Femur (tissue), 1 donor: ENCODE measurements around the gene CPS1.

Source experiments
- DNase-seq: peaks from one replicate; pipeline ENCODE4 v3.0.0-alpha.2; 2017

Gene CPS1

GRCh38 chr2:210707900-210708299 lies 151.5 kb downstream of the CPS1 start:
- DNase-seq: no peak

GRCh38 chr2:210713122-210713521 lies 156.7 kb downstream of the CPS1 start:
- DNase-seq: no peak

- no peak for DNase-seq
Observed at GRCh38 chr2:210715560-210716082, 159.2 kb downstream of the CPS1 start.

- DNase-seq: no peak
Observed at GRCh38 chr2:210718503-210718902, 162.1 kb downstream of the CPS1 start.

GRCh38 chr2:210722092-210722491 lies 165.7 kb downstream of the CPS1 start:
- no peak for DNase-seq

GRCh38 chr2:210727549-210727948 lies 171.2 kb downstream of the CPS1 start:
- DNase-seq: no peak
